PC-9 (cell line): ENCODE results near the gene SLX4IP. TPM values are rescaled to one million over a fixed set of nuclear protein-coding genes. Genes with fewer than 3 reads are reported as not detected.

ENCODE experiments used
- BruUV-seq: library from RNA; stranded (reverse); fragments of 400-500 nt; replicated peaks from 2 replicates; lab custom pipeline; 2021; lab: Mats Ljungman, UMichigan
- CTCF ChIA-PET: fragments of 300-600 bp; sonication (Branson Sonifier 250); formaldehyde crosslinking; loops from one replicate; lab custom pipeline; 2022; ENCODE audit warnings: antibody characterized with exemption; lab: Charles Lee
- POLR2A ChIA-PET: fragments of 300-600 bp; sonication (Branson Sonifier 250); formaldehyde crosslinking; loops from one replicate; lab custom pipeline; 2022; ENCODE audit warnings: antibody characterized with exemption; ENCODE audit not compliant: unreplicated experiment; lab: Charles Lee
- DNase-seq, 2 experiments: peaks; one replicate each; pipeline versions ENCODE4 v3.0.0 to v3.0.0-alpha.2; 2015 to 2022; ENCODE audit warnings: mixed read lengths in 1 of 2
- H2AFZ ChIP-seq: fragments of 200-600 bp; sonication (generic); 2 replicates; pipeline ENCODE4 v1.8.1; 2017; ENCODE audit warnings: antibody characterized with exemption
- H3F3A ChIP-seq: fragments of 200-600 bp; sonication (generic); 2 replicates; pipeline ENCODE4 v1.8.1; 2017; ENCODE audit warnings: antibody characterized with exemption, mild to moderate bottlenecking, low read depth; ENCODE audit not compliant: insufficient read depth
- H3K27ac ChIP-seq: fragments of 200-600 bp; sonication (generic); 2 replicates; pipeline ENCODE4 v1.6.1; 2016; ENCODE audit warnings: mixed run types
- H3K27me3 ChIP-seq: fragments of 200-600 bp; sonication (generic); 2 replicates; pipeline ENCODE4 v1.6.1; 2016; ENCODE audit warnings: low read depth, mixed run types; ENCODE audit not compliant: insufficient read depth
- H3K36me3 ChIP-seq: fragments of 200-600 bp; sonication (generic); 2 replicates; pipeline ENCODE4 v1.6.1; 2016; ENCODE audit warnings: low read depth, mixed run types
- H3K4me1 ChIP-seq: fragments of 200-600 bp; sonication (generic); replicated peaks from 2 replicates; pipeline ENCODE4 v1.6.1; 2016; ENCODE audit warnings: mixed run types; ENCODE audit not compliant: insufficient read depth
- H3K4me2 ChIP-seq: fragments of 200-600 bp; sonication (generic); 2 replicates; pipeline ENCODE4 v1.6.1; 2017; ENCODE audit warnings: mixed run types
- H3K4me3 ChIP-seq: fragments of 200-600 bp; sonication (generic); 2 replicates; pipeline ENCODE4 v1.6.1; 2016; ENCODE audit warnings: mixed run types
- H3K79me2 ChIP-seq: fragments of 200-600 bp; sonication (generic); 2 replicates; pipeline ENCODE4 v1.6.1; 2017; ENCODE audit warnings: low read depth, mixed run types
- H3K9me2 ChIP-seq: fragments of 200-600 bp; sonication (generic); 2 replicates; pipeline ENCODE4 v1.8.1; 2017; ENCODE audit warnings: mild to moderate bottlenecking; ENCODE audit not compliant: insufficient read depth
- H3K9me3 ChIP-seq: fragments of 200-600 bp; sonication (generic); 2 replicates; pipeline ENCODE4 v1.8.1; 2016; ENCODE audit warnings: low read depth; ENCODE audit not compliant: insufficient read depth
- H4K20me1 ChIP-seq: fragments of 200-600 bp; sonication (generic); 2 replicates; pipeline ENCODE4 v1.8.1; 2017; ENCODE audit not compliant: insufficient read depth
- CTCF ChIP-seq: fragments of 200-600 bp; sonication (generic); conservative IDR thresholded peaks from 2 replicates; pipeline ENCODE4 v1.6.1; 2017; ENCODE audit warnings: mixed run types, antibody characterized with exemption, mild to moderate bottlenecking, moderate library complexity
- EZH2 ChIP-seq: fragments of 200-600 bp; sonication (generic); IDR thresholded peaks from 2 replicates; pipeline ENCODE4 v1.8.0; 2017; ENCODE audit warnings: antibody characterized with exemption, low read depth
- intact Hi-C: fragments of 100-400 bp; cut with micrococcal nuclease; formaldehyde crosslinking; loops from one replicate; pipeline ENCODE4 v1.10.0; 2022; ENCODE audit not compliant: unreplicated experiment
- total RNA-seq: library from RNA; stranded (reverse); gene quantifications from 2 replicates; pipeline ENCODE4 v1.2.3, GENCODE V29; 2021

The SLX4IP gene
- total RNA-seq, 1 experiment from 2014 or later = 13.4 TPM

- Histone ChIP-seq H3K4me1 (peaks cover 48% of the 10 kb centered on the region), H3K9me3 (no peaks in the 10 kb centered on the region), H3K4me3 (no peak overlapping the region), H2AFZ (no peak overlapping the region), H3F3A (peaks cover 31% of the 10 kb centered on the region), H3K4me2 (no peak overlapping the region), H3K36me3 (no peaks in the 10 kb centered on the region), H3K9me2 (no peaks in the 10 kb centered on the region), H3K79me2 (no peaks in the 10 kb centered on the region), H4K20me1 (no peaks in the 10 kb centered on the region), H3K27me3 (no peaks in the 10 kb centered on the region), H3K27ac (no peak overlapping the region)
- intact Hi-C loops = loop anchor here (1.0 to 5.0 kb wide), 5 partner anchors 24 to 160 kb away; partner anchors contain the start of genes JAG1, MKKS and SLX4IP
- TF ChIP-seq EZH2 (no peak), CTCF (no peak)
- BruUV-seq = no TSS peak
- peak in 1 of 2 experiments; percentile 79 for DNase-seq
- ChIA-PET POLR2A (interaction anchor here (0.5 to 0.6 kb wide), 2 partner anchors 15 to 160 kb away, joined by 3 to 7 read pairs; no protein-coding TSS in a partner anchor), CTCF (interaction anchor here (0.6 kb wide), 2 partner anchors 14 to 77 kb away, joined by 4 read pairs; no protein-coding TSS in a partner anchor)
Observed at GRCh38 chr20:10594296-10594868, 159.3 kb downstream of the SLX4IP start.

- no peak for DNase-seq
- Histone ChIP-seq H3K9me2 (no peaks in the 10 kb centered on the region), H3K4me1 (peaks cover 52% of the 10 kb centered on the region), H3K79me2 (no peaks in the 10 kb centered on the region), H3K27ac (no peak overlapping the region), H3K36me3 (no peaks in the 10 kb centered on the region), H3K27me3 (no peaks in the 10 kb centered on the region), H3F3A (peaks cover 32% of the 10 kb centered on the region), H3K9me3 (no peaks in the 10 kb centered on the region), H4K20me1 (no peaks in the 10 kb centered on the region), H2AFZ (no peak overlapping the region), H3K4me2 (no peak overlapping the region), H3K4me3 (no peak overlapping the region)
- ChIA-PET POLR2A (no interaction called here), CTCF (no interaction called here)
- intact Hi-C loops = loop anchor here (2.0 to 5.0 kb wide), 3 partner anchors 24 to 407 kb away; partner anchors contain the start of genes MKKS and SLX4IP
- TF ChIP-seq EZH2 (no peak), CTCF (no peak)
- BruUV-seq = no TSS peak
Observed at GRCh38 chr20:10595266-10595665, 160.2 kb downstream of the SLX4IP start.

GRCh38 chr20:10595985-10596384 is 160.9 kb downstream of the SLX4IP start:
- ChIA-PET CTCF (interaction anchor here (0.5 to 0.6 kb wide), 2 partner anchors 30 to 672 kb away, joined by 3 to 4 read pairs; no protein-coding TSS in a partner anchor), POLR2A (no interaction called here)
- H3K79me2 ChIP-seq = no peaks in the 10 kb centered on the region
- H3K27ac ChIP-seq = no peak overlapping the region
- no peaks in the 10 kb centered on the region for H3K9me2 ChIP-seq
- H3K27me3 ChIP-seq = no peaks in the 10 kb centered on the region
- intact Hi-C loops = loop anchor here (2.0 to 5.0 kb wide), 3 partner anchors 23 to 406 kb away; partner anchors contain the start of genes MKKS and SLX4IP
- no peak for TF ChIP-seq EZH2
- no peak for TF ChIP-seq CTCF
- H3K9me3 ChIP-seq = no peaks in the 10 kb centered on the region
- no TSS peak for BruUV-seq
- H3K4me3 ChIP-seq = no peak overlapping the region
- no peak overlapping the region for H3K4me2 ChIP-seq
- H4K20me1 ChIP-seq = no peaks in the 10 kb centered on the region
- peaks cover 46% of the 10 kb centered on the region for H3K4me1 ChIP-seq
- no peaks in the 10 kb centered on the region for H3K36me3 ChIP-seq
- H3F3A ChIP-seq = peaks cover 27% of the 10 kb centered on the region
- no peak overlapping the region for H2AFZ ChIP-seq
- no peak for DNase-seq
